Spleen (tissue), 11 donors: ENCODE results near the gene SPTBN1. TPM values are rescaled to one million over a fixed set of nuclear protein-coding genes. Genes with fewer than 3 reads are reported as not detected.
"Not testable (repeated sequence)": the region's sequence is repeated elsewhere in the genome, so short reads cannot be mapped to it uniquely, and the experiment has no call there.

Experiments used
- DNase-seq: peaks from one replicate; pipeline ENCODE4 v3.0.0-alpha.2; 2020
- H3K27ac ChIP-seq, 8 donors: fragments of 200-600 bp; sonication (generic) in 7 of 8; 1 replicate in 4 of 8; 2 replicates in 4 of 8; pipeline versions ENCODE4 v1.5.0 to v1.8.0; 2016 to 2021; ENCODE audit warnings: inconsistent platforms in 4 of 8, mild to moderate bottlenecking in 4 of 8, moderate library complexity in 1 of 8
- H3K27me3 ChIP-seq, 7 donors: fragments of 200-600 bp; sonication (generic) in 6 of 7; replicated peaks in 1 of 7; 1 replicate in 4 of 7; 2 replicates in 3 of 7; pipeline versions ENCODE4 v1.5.0 to v1.8.0; 2016 to 2021; ENCODE audit warnings: inconsistent platforms in 3 of 7, mild to moderate bottlenecking in 1 of 7
- H3K36me3 ChIP-seq, 6 donors: fragments of 200-600 bp; sonication (generic) in 5 of 6; 1 replicate in 4 of 6; 2 replicates in 2 of 6; pipeline versions ENCODE4 v1.5.0 to v1.8.0; 2016 to 2021; ENCODE audit warnings: inconsistent platforms in 2 of 6
- H3K4me1 ChIP-seq, 6 donors: fragments of 200-600 bp; sonication (generic) in 5 of 6; 1 replicate in 3 of 6; 2 replicates in 3 of 6; pipeline versions ENCODE4 v1.5.0 to v1.8.0; 2016 to 2021; ENCODE audit warnings: inconsistent platforms in 3 of 6
- H3K4me3 ChIP-seq, 8 donors: fragments of 200-600 bp; sonication (generic) in 7 of 8; 1 replicate in 4 of 8; 2 replicates in 4 of 8; pipeline versions ENCODE4 v1.5.0 to v1.8.0; 2016 to 2021; ENCODE audit warnings: inconsistent platforms in 4 of 8, mild to moderate bottlenecking in 4 of 8, moderate library complexity in 2 of 8
- H3K9me3 ChIP-seq, 8 donors: fragments of 200-600 bp; sonication (generic) in 7 of 8; 1 replicate in 4 of 8; 2 replicates in 4 of 8; pipeline versions ENCODE4 v1.5.0 to v1.8.0; 2016 to 2021; ENCODE audit warnings: inconsistent platforms in 4 of 8
- CTCF ChIP-seq, 11 experiments: fragments of 200-600 bp in 7 of 11; fragments of 450-650 bp in 4 of 11; sonication (generic) in 4 of 11; IDR thresholded peaks in 8 of 11; conservative IDR thresholded peaks in 3 of 11; 1 replicate in 7 of 11; 2 replicates in 4 of 11; pipeline versions ENCODE4 v1.4.0 to v1.8.0; 2016 to 2021; ENCODE audit warnings: antibody characterized with exemption in 11 of 11, inconsistent platforms in 4 of 11, mild to moderate bottlenecking in 1 of 11
- POLR2A ChIP-seq, 3 donors: fragments of 450-650 bp; IDR thresholded peaks; one replicate each; pipeline ENCODE4 v1.5.1; 2017; ENCODE audit warnings: antibody characterized with exemption in 3 of 3, mild to moderate bottlenecking in 1 of 3
- POLR2AphosphoS5 ChIP-seq, 3 donors: sonication (generic); formaldehyde crosslinking; IDR thresholded peaks; one replicate each; pipeline ENCODE4 v1.5.1; 2017; ENCODE audit warnings: antibody characterized with exemption in 3 of 3
- WGBS, 5 donors: extraction: QIAGEN DNeasy Blood & Tissue Kit in 3 of 5; methylation state at CpG; one replicate each; pipeline versions ENCODE4 v1.1.5 to v1.1.7; 2013 to 2018; 5-methylcytosine and 5-hydroxymethylcytosine counted together
- intact Hi-C: fragments of 100-400 bp; cut with DNase I; formaldehyde crosslinking; loops from one replicate; pipeline ENCODE4 v1.15.0; 2023; ENCODE audit warnings: low total_unique reads
- polyA plus RNA-seq, 3 donors: library from polyadenylated mRNA; stranded (reverse); fragments of 200-250 nt; gene quantifications; one replicate each; pipeline ENCODE4 v1.2.1, GENCODE V29; 2013
- total RNA-seq, 7 donors: library from RNA; depleted of rRNA in 3 of 7; stranded (reverse); fragments of >200 nt in 3 of 7; fragmentation: NEBNext Ultra II Directional in 4 of 7; extraction: Animal tissue kit (Norgen Biotek cat#: 25700) in 4 of 7; gene quantifications; one replicate each; pipeline versions ENCODE4 v1.1.0 to v1.2.1, GENCODE V29; 2016 to 2021
- donor health status: healthy with polysubstance abuse.
- donor health status: DM: no; HTN: no; CAD: no; lungs with moderate emphysema.
- donor health status: DM: no; HTN: no; CAD: no.
- donor health status: Bipolar disorder and iron deficiency.
- donor health status: healthy.
- donor health status: DM: no; HTN: no; CAD: no.
- donor health status: DM: yes; HTN: yes; CAD: no.

SPTBN1 gene
- total and polyA plus RNA-seq, 10 donors: 32.7 to 352 (median 269) TPM

- H3K4me3 ChIP-seq: no peak overlapping the region
- no peaks in the 10 kb centered on the region for H3K9me3 ChIP-seq
- no peaks in the 10 kb centered on the region for H3K27me3 ChIP-seq
- no peak overlapping the region for H3K27ac ChIP-seq
- intact Hi-C loops: no loop called here
- H3K36me3 ChIP-seq: no peaks in the 10 kb centered on the region
- no peak for TF ChIP-seq POLR2AphosphoS5 (IDR thresholded peaks at IDR 0.05)
- TF ChIP-seq POLR2A (IDR thresholded peaks at IDR 0.05): no peak
- TF ChIP-seq CTCF (IDR thresholded peaks at IDR 0.05 in 8 of 11, conservative IDR thresholded peaks at IDR 0.05 in 3 of 11): no peak
- H3K4me1 ChIP-seq: peaks cover 0 to 22% (median 8%) of the 10 kb centered on the region in 6 donors
- no peak for DNase-seq
Measured at GRCh38 chr2:54513363-54513715, 57.2 kb downstream of the SPTBN1 start.

GRCh38 chr2:54514822-54515569 is 58.9 kb downstream of the SPTBN1 start:
- Histone ChIP-seq H3K36me3 (no peaks in the 10 kb centered on the region), H3K9me3 (no peaks in the 10 kb centered on the region), H3K4me1 (peaks cover 0 to 20% (median 9%) of the 10 kb centered on the region in 6 donors), H3K27ac (no peak overlapping the region), H3K27me3 (no peaks in the 10 kb centered on the region), H3K4me3 (no peak overlapping the region)
- WGBS, 5 donors: 60 to 100% (median 73%) methylated on average over 1 of the region's 1 CpG
- TF ChIP-seq POLR2A (IDR thresholded peaks at IDR 0.05) (no peak), CTCF (IDR thresholded peaks at IDR 0.05 in 8 of 11, conservative IDR thresholded peaks at IDR 0.05 in 3 of 11) (no peak), POLR2AphosphoS5 (IDR thresholded peaks at IDR 0.05) (no peak)
- intact Hi-C loops: no loop called here
- DNase-seq: no peak

- no peak overlapping the region for H3K27ac ChIP-seq
- no peak overlapping the region for H3K4me3 ChIP-seq
- no peaks in the 10 kb centered on the region for H3K27me3 ChIP-seq
- H3K36me3 ChIP-seq: no peaks in the 10 kb centered on the region
- peaks cover 0 to 14% (median 3%) of the 10 kb centered on the region in 6 donors for H3K4me1 ChIP-seq
- intact Hi-C loops: no loop called here
- no peak for TF ChIP-seq POLR2A (IDR thresholded peaks at IDR 0.05)
- TF ChIP-seq POLR2AphosphoS5 (IDR thresholded peaks at IDR 0.05): no peak
- no peak for TF ChIP-seq CTCF (IDR thresholded peaks at IDR 0.05 in 8 of 11, conservative IDR thresholded peaks at IDR 0.05 in 3 of 11)
- no peak for DNase-seq
- 88 to 98% (median 95%) methylated on average over 2 of the region's 2 CpGs for WGBS, 5 donors
- H3K9me3 ChIP-seq: no peaks in the 10 kb centered on the region
Measured at GRCh38 chr2:54516842-54517241, 60.7 kb downstream of the SPTBN1 start.

GRCh38 chr2:54518016-54518415 is 61.9 kb downstream of the SPTBN1 start:
- H3K27me3 ChIP-seq, H3K27ac ChIP-seq, H3K4me3 ChIP-seq, H3K36me3 ChIP-seq, intact Hi-C loops, H3K9me3 ChIP-seq, DNase-seq: not testable (repeated sequence)
- WGBS, 5 donors: 82 to 94% (median 93%) methylated on average over 7 of the region's 7 CpGs
- peaks cover 0 to 16% (median 9%) of the 10 kb centered on the region in 6 donors for H3K4me1 ChIP-seq
